IMR-90 (cell line): ENCODE data around the gene CAGE1. TPM values are rescaled to one million over a fixed set of nuclear protein-coding genes. Genes with fewer than 3 reads are reported as not detected.

ENCODE experiments used
- ATAC-seq: fragments of 200-7000 bp; cut with Tn5 transposase; 2 replicates; pipeline ENCODE4 v1.9.1; 2020; ENCODE audit warnings: low read depth, mild to moderate bottlenecking, moderate library complexity
- BruUV-seq: library from RNA; stranded (reverse); fragments of 400-500 nt; replicated peaks from 2 replicates; lab custom pipeline; 2021; lab: Mats Ljungman, UMichigan
- CTCF ChIA-PET: fragments of 300-600 bp; formaldehyde crosslinking; extraction: SDS; loops from one replicate; lab custom pipeline; 2021; ENCODE audit warnings: antibody characterized with exemption; lab: Yijun Ruan, JAX
- POLR2A ChIA-PET: fragments of 300-600 bp; sonication (Branson Sonifier 250); formaldehyde crosslinking; loops from one replicate; lab custom pipeline; 2022; ENCODE audit warnings: antibody characterized with exemption; ENCODE audit not compliant: unreplicated experiment; lab: Charles Lee
- DNase-seq: peaks from one replicate; pipeline ENCODE4 v3.0.0; 2013
- H2AFZ ChIP-seq: replicated peaks from 2 replicates; pipeline ENCODE3; 2013; ENCODE audit warnings: low read length, mild to moderate bottlenecking; ENCODE audit not compliant: poor library complexity
- H2AK5ac ChIP-seq: 2 replicates; pipeline ENCODE4 v1.6.1; 2013; ENCODE audit warnings: low read depth, low read length, inconsistent platforms
- H2AK9ac ChIP-seq: replicated peaks from 2 replicates; pipeline ENCODE3; 2013; ENCODE audit warnings: mild to moderate bottlenecking, low read depth, low read length, moderate library complexity; ENCODE audit not compliant: poor library complexity
- H2BK120ac ChIP-seq: 2 replicates; pipeline ENCODE4 v1.6.1; 2013; ENCODE audit warnings: low read depth, low read length, inconsistent platforms
- H2BK15ac ChIP-seq: 3 replicates; pipeline ENCODE4 v1.6.1; 2013; ENCODE audit warnings: low read depth, low read length, inconsistent platforms
- H2BK20ac ChIP-seq: 2 replicates; pipeline ENCODE4 v1.6.1; 2013; ENCODE audit warnings: low read depth, mild to moderate bottlenecking, inconsistent platforms, low read length, moderate library complexity
- H2BK5ac ChIP-seq: 2 replicates; pipeline ENCODE4 v1.6.1; 2013; ENCODE audit warnings: mild to moderate bottlenecking, low read depth, low read length, inconsistent platforms; ENCODE audit not compliant: poor library complexity, severe bottlenecking
- H3K14ac ChIP-seq: replicated peaks from 2 replicates; pipeline ENCODE4 v1.6.1; 2013; ENCODE audit warnings: low read depth, low read length, inconsistent platforms
- H3K18ac ChIP-seq: 2 replicates; pipeline ENCODE4 v1.6.1; 2013; ENCODE audit warnings: low read depth, low read length, control low read depth
- H3K23ac ChIP-seq: 2 replicates; pipeline ENCODE4 v1.6.1; 2013; ENCODE audit warnings: low read depth, low read length, inconsistent platforms
- H3K27ac ChIP-seq: 2 replicates; pipeline ENCODE4 v1.5.1; 2013; ENCODE audit warnings: mild to moderate bottlenecking, control low read depth, low read length; ENCODE audit not compliant: insufficient read depth
- H3K27me3 ChIP-seq: 2 replicates; pipeline ENCODE4 v1.6.1; 2013; ENCODE audit warnings: low read length; ENCODE audit not compliant: control insufficient read depth, insufficient read depth
- H3K36me3 ChIP-seq: 2 replicates; pipeline ENCODE4 v1.6.1; 2013; ENCODE audit warnings: low read length, mixed read lengths; ENCODE audit not compliant: control insufficient read depth, insufficient read depth
- H3K4ac ChIP-seq: 2 replicates; pipeline ENCODE4 v1.6.1; 2013; ENCODE audit warnings: low read depth, low read length, inconsistent platforms
- H3K4me1 ChIP-seq: 2 replicates; pipeline ENCODE4 v1.6.1; 2013; ENCODE audit warnings: low read length, mixed read lengths; ENCODE audit not compliant: control insufficient read depth, insufficient read depth
- H3K4me2 ChIP-seq: 2 replicates; pipeline ENCODE4 v1.6.1; 2013; ENCODE audit warnings: low read depth, mild to moderate bottlenecking, control low read depth, low read length, moderate library complexity
- H3K4me3 ChIP-seq: 2 replicates; pipeline ENCODE4 v1.5.1; 2013; ENCODE audit warnings: low read depth, mild to moderate bottlenecking, control low read depth, low read length, moderate library complexity; ENCODE audit not compliant: insufficient read depth
- H3K56ac ChIP-seq: 2 replicates; pipeline ENCODE4 v1.6.1; 2013; ENCODE audit warnings: low read length, inconsistent platforms; ENCODE audit not compliant: insufficient read depth; ENCODE audit errors: extremely low read depth
- H3K79me1 ChIP-seq, 2 experiments: 2 replicates each; pipeline ENCODE4 v1.6.1; 2013; ENCODE audit warnings: low read length in 2 of 2, inconsistent platforms in 1 of 2, low read depth in 1 of 2
- H3K9ac ChIP-seq: 2 replicates; pipeline ENCODE4 v1.6.1; 2013; ENCODE audit warnings: low read depth, low read length, control low read depth
- H3K9me1 ChIP-seq: 2 replicates; pipeline ENCODE4 v1.6.1; 2013; ENCODE audit warnings: low read length, inconsistent platforms; ENCODE audit not compliant: insufficient read depth
- H3K9me3 ChIP-seq: 2 replicates; pipeline ENCODE4 v1.6.1; 2013; ENCODE audit warnings: low read length; ENCODE audit not compliant: control insufficient read depth, insufficient read depth
- H4K20me1 ChIP-seq: 2 replicates; pipeline ENCODE4 v1.6.1; 2013; ENCODE audit warnings: low read length, inconsistent platforms; ENCODE audit not compliant: insufficient read depth
- H4K5ac ChIP-seq: 2 replicates; pipeline ENCODE4 v1.6.1; 2013; ENCODE audit warnings: mild to moderate bottlenecking, low read depth, low read length, control low read depth
- H4K8ac ChIP-seq, 2 experiments: 2 replicates each; pipeline ENCODE4 v1.6.1; 2013; ENCODE audit warnings: low read depth in 2 of 2, low read length in 2 of 2, control low read depth in 1 of 2, inconsistent platforms in 1 of 2
- H4K91ac ChIP-seq: 2 replicates; pipeline ENCODE4 v1.6.1; 2013; ENCODE audit warnings: low read depth, low read length, inconsistent platforms; ENCODE audit not compliant: insufficient read depth
- BHLHE40 ChIP-seq: fragments of 150-350 bp; IDR thresholded peaks from 2 replicates; pipeline ENCODE4 v1.6.1; 2016; ENCODE audit warnings: mild to moderate bottlenecking, low read depth, low read length
- CEBPB ChIP-seq: IDR thresholded peaks from 2 replicates; pipeline ENCODE4 v1.6.1; 2012; ENCODE audit warnings: low read depth, low read length, improper control_type of control experiment
- CHD1 ChIP-seq: IDR thresholded peaks from 2 replicates; pipeline ENCODE4 v1.6.1; 2012; ENCODE audit warnings: low read depth, low read length, improper control_type of control experiment
- CTCF ChIP-seq: conservative IDR thresholded peaks from 2 replicates; pipeline ENCODE4 v1.5.1; 2012; ENCODE audit warnings: mild to moderate bottlenecking, low read depth, low read length, improper control_type of control experiment
- ELK1 ChIP-seq: fragments of 150-350 bp; IDR thresholded peaks from 2 replicates; pipeline ENCODE4 v1.6.1; 2016; ENCODE audit warnings: low read depth, mild to moderate bottlenecking, low read length, moderate library complexity, borderline replicate concordance
- MAFK ChIP-seq: IDR thresholded peaks from 2 replicates; pipeline ENCODE4 v1.6.1; 2012; ENCODE audit warnings: low read depth, low read length, improper control_type of control experiment
- MAZ ChIP-seq: IDR thresholded peaks from 2 replicates; pipeline ENCODE4 v1.6.1; 2012; ENCODE audit warnings: low read depth, mild to moderate bottlenecking, low read length, improper control_type of control experiment, moderate library complexity, borderline replicate concordance
- MXI1 ChIP-seq: IDR thresholded peaks from 2 replicates; pipeline ENCODE4 v1.6.1; 2012; ENCODE audit warnings: low read depth, mild to moderate bottlenecking, low read length, moderate library complexity, borderline replicate concordance
- POLR2A ChIP-seq: IDR thresholded peaks from 2 replicates; pipeline ENCODE4 v1.6.1; 2012; ENCODE audit warnings: mild to moderate bottlenecking, low read depth, low read length
- RAD21 ChIP-seq: IDR thresholded peaks from 2 replicates; pipeline ENCODE4 v1.6.1; 2012; ENCODE audit warnings: low read length, improper control_type of control experiment
- RCOR1 ChIP-seq: IDR thresholded peaks from 2 replicates; pipeline ENCODE4 v1.6.1; 2012; ENCODE audit warnings: mild to moderate bottlenecking, low read length, improper control_type of control experiment; ENCODE audit not compliant: insufficient replicate concordance
- SMC3 ChIP-seq: fragments of 150-350 bp; IDR thresholded peaks from 2 replicates; pipeline ENCODE4 v1.6.1; 2016; ENCODE audit warnings: low read depth, mild to moderate bottlenecking, antibody characterized with exemption, low read length, moderate library complexity
- USF2 ChIP-seq: fragments of 150-350 bp; IDR thresholded peaks from 2 replicates; pipeline ENCODE4 v1.6.1; 2017; ENCODE audit warnings: mild to moderate bottlenecking, antibody characterized with exemption, low read length, low read depth
- WGBS, 2 experiments: methylation state at CpG; one replicate each; pipeline versions ENCODE4 v1.1.5 to v1.1.7; 2013; ENCODE audit warnings: missing lambda C conversion rate in 2 of 2; ENCODE audit not compliant: insufficient read length in 1 of 2; ENCODE audit errors: extremely low coverage in 2 of 2; 5-methylcytosine and 5-hydroxymethylcytosine counted together
- dilution Hi-C: fragments of 300-500 bp; cut with HindIII; formaldehyde crosslinking; loops from one replicate; pipeline ENCODE4 v1.14.3; 2018; ENCODE audit warnings: low sequenced_read_pairs; ENCODE audit not compliant: unreplicated experiment
- in situ Hi-C: fragments of 300-500 bp; cut with MboI; formaldehyde crosslinking; loops from 3 replicates; pipeline ENCODE4 v1.14.3; 2019; ENCODE audit warnings: low sequenced_read_pairs, inconsistent platforms, mixed read lengths
- intact Hi-C: fragments of 100-400 bp; cut with micrococcal nuclease; formaldehyde crosslinking; loops from 2 replicates; pipeline ENCODE4 v1.10.0; 2022
- polyA plus RNA-seq, 3 experiments: library from polyadenylated mRNA; depleted of rRNA; stranded (reverse); fragments of >200 nt; gene quantifications; 2 replicates each; pipeline ENCODE4 v1.2.3, GENCODE V29; 2012; ENCODE audit warnings: low replicate concordance in 1 of 3
- total RNA-seq: library from RNA; depleted of rRNA; stranded (reverse); fragments of >200 nt; gene quantifications from 2 replicates; pipeline ENCODE4 v1.2.3, GENCODE V29; 2012

Gene CAGE1
- total and polyA plus RNA-seq, 2 of the 4 experiments (the other 2 are of a cell fraction), result not detected

- Histone ChIP-seq H4K91ac (no peak overlapping the region), H2AK5ac (no peak overlapping the region), H3K56ac (no peak overlapping the region), H3K23ac (no peak overlapping the region), H3K4me2 (no peak overlapping the region), H2AK9ac (no peak overlapping the region), H4K8ac (no peak overlapping the region), H4K5ac (no peak overlapping the region), H3K4me3 (no peak overlapping the region), H3K27ac (no peak overlapping the region), H4K20me1 (no peaks in the 10 kb centered on the region), H2BK15ac (no peak overlapping the region), H2BK120ac (no peak overlapping the region), H2BK20ac (no peak overlapping the region), H3K27me3 (peaks cover 9% of the 10 kb centered on the region), H3K4me1 (no peaks in the 10 kb centered on the region), H3K14ac (no peak overlapping the region), H3K9me3 (no peaks in the 10 kb centered on the region), H3K9me1 (no peaks in the 10 kb centered on the region), H3K4ac (no peak overlapping the region), H3K9ac (no peak overlapping the region), H3K36me3 (no peaks in the 10 kb centered on the region), H2BK5ac (no peak overlapping the region), H3K18ac (no peak overlapping the region), H3K79me1 (no peaks in the 10 kb centered on the region), H2AFZ (no peak overlapping the region)
- no TSS peak for BruUV-seq
- ChIA-PET CTCF (no interaction called here), POLR2A (interaction anchor here (0.7 kb wide), 1 partner anchor 34 kb away, joined by 4 read pairs; no protein-coding TSS in a partner anchor)
- no CpG with 5 or more reads among the region's 2 CpGs for WGBS, 2 experiments
- DNase-seq, result no peak
- intact Hi-C loops, result no loop called here
- no peak for TF ChIP-seq ELK1
- TF ChIP-seq CEBPB, result no peak
- no peak for TF ChIP-seq MXI1
- no peak for TF ChIP-seq MAFK
- no peak for TF ChIP-seq BHLHE40
- TF ChIP-seq MAZ, result no peak
- no peak for TF ChIP-seq RCOR1
- TF ChIP-seq RAD21, result no peak
- TF ChIP-seq CHD1, result no peak
- TF ChIP-seq USF2, result no peak
- TF ChIP-seq POLR2A, result no peak
- TF ChIP-seq CTCF, result no peak
- TF ChIP-seq SMC3, result no peak
- in situ Hi-C loops, result no loop called here
- ATAC-seq, result no peak
- dilution Hi-C loops, result no loop called here
These were observed 51.5 kb downstream of the CAGE1 start for GRCh38 chr6:7338031-7338430.
